ENCODE results near the gene LIMCH1.

- no peak for TF ChIP-seq CTCF (IDR thresholded peaks at IDR 0.05; ENCODE audit: poor library complexity)
- peak; percentile 87 for TF ChIP-seq EZH2 (IDR thresholded peaks at IDR 0.05; ENCODE audit: borderline replicate concordance)
These were observed 211.7 kb downstream of the LIMCH1 start for GRCh38 chr4:41749631-41750039.

Data from hepatocyte (in vitro differentiated cells).